Neural progenitor cell (in vitro differentiated cells): ENCODE measurements around the gene ZNF280A. TPM values are rescaled to one million over a fixed set of nuclear protein-coding genes. Genes with fewer than 3 reads are reported as not detected.

Source experiments
- DNase-seq: peaks from one replicate; pipeline ENCODE4 v3.0.0-alpha.2; 2016; ENCODE audit warnings: low spot score
- H2AFZ ChIP-seq: fragments of 200-600 bp; sonication (generic); replicated peaks from 2 replicates; pipeline ENCODE4 v1.6.1; 2016; ENCODE audit warnings: antibody characterized with exemption
- H3F3A ChIP-seq: fragments of 200-600 bp; sonication (generic); 2 replicates; pipeline ENCODE4 v1.6.1; 2016; ENCODE audit warnings: antibody characterized with exemption, low read depth
- H3K27ac ChIP-seq: fragments of 200-600 bp; sonication (generic); 2 replicates; pipeline ENCODE4 v1.5.1; 2016; ENCODE audit warnings: mild to moderate bottlenecking
- H3K27me3 ChIP-seq: fragments of 200-600 bp; sonication (generic); 2 replicates; pipeline ENCODE4 v1.6.1; 2016; ENCODE audit warnings: mild to moderate bottlenecking, moderate library complexity
- H3K36me3 ChIP-seq: fragments of 200-600 bp; sonication (generic); 2 replicates; pipeline ENCODE4 v1.5.1; 2016
- H3K4me1 ChIP-seq: fragments of 200-600 bp; sonication (generic); 2 replicates; pipeline ENCODE4 v1.6.1; 2016; ENCODE audit warnings: mixed run types
- H3K4me2 ChIP-seq: fragments of 200-600 bp; sonication (generic); 2 replicates; pipeline ENCODE4 v1.6.1; 2016
- H3K4me3 ChIP-seq: fragments of 200-600 bp; sonication (generic); 2 replicates; pipeline ENCODE4 v1.5.1; 2016
- H3K79me2 ChIP-seq: fragments of 200-600 bp; sonication (generic); 2 replicates; pipeline ENCODE4 v1.6.1; 2016; ENCODE audit warnings: low read depth
- H3K9ac ChIP-seq: fragments of 200-600 bp; sonication (generic); 2 replicates; pipeline ENCODE4 v1.6.1; 2016
- H3K9me3 ChIP-seq: fragments of 200-600 bp; sonication (generic); 2 replicates; pipeline ENCODE4 v1.5.1; 2016; ENCODE audit warnings: low read depth
- H4K20me1 ChIP-seq: fragments of 200-600 bp; sonication (generic); 2 replicates; pipeline ENCODE4 v1.6.1; 2016; ENCODE audit warnings: low read depth
- H3K27ac Mint-ChIP-seq: 3 replicates; pipeline ENCODE4 v1.8.0; 2021; ENCODE audit warnings: mixed read lengths
- H3K27me3 Mint-ChIP-seq: 2 replicates; pipeline ENCODE4 v1.8.0; 2022; ENCODE audit warnings: low read depth, mild to moderate bottlenecking, inconsistent platforms, moderate library complexity, mixed read lengths; ENCODE audit not compliant: insufficient read depth
- H3K36me3 Mint-ChIP-seq: 3 replicates; pipeline ENCODE4 v1.8.0; 2021; ENCODE audit warnings: mixed read lengths
- H3K4me1 Mint-ChIP-seq: 3 replicates; pipeline ENCODE4 v1.8.0; 2021; ENCODE audit warnings: mixed read lengths
- H3K4me3 Mint-ChIP-seq: 3 replicates; pipeline ENCODE4 v1.8.0; 2021; ENCODE audit warnings: mild to moderate bottlenecking, moderate library complexity, mixed read lengths
- H3K9me3 Mint-ChIP-seq: 3 replicates; pipeline ENCODE4 v1.8.0; 2020; ENCODE audit warnings: mixed read lengths
- EZH2 ChIP-seq: fragments of 200-600 bp; sonication (generic); IDR thresholded peaks from 2 replicates; pipeline ENCODE4 v1.6.1; 2017; ENCODE audit warnings: antibody characterized with exemption, mild to moderate bottlenecking, moderate library complexity
- EZH2phosphoT487 ChIP-seq: fragments of 200-600 bp; sonication (generic); IDR thresholded peaks from 2 replicates; pipeline ENCODE4 v1.6.1; 2017; ENCODE audit warnings: antibody characterized with exemption
- total RNA-seq: library from RNA; depleted of rRNA; stranded (reverse); fragments of >200 nt; gene quantifications from 2 replicates; pipeline ENCODE4 v1.2.3, GENCODE V29; 2015; ENCODE audit warnings: low replicate concordance
- TF ChIP-seq, protein P1 (sequence below): fragments of 200-600 bp; sonication (generic); IDR thresholded peaks from 2 replicates; pipeline ENCODE4 v1.5.1; 2017; ENCODE audit warnings: antibody characterized with exemption, mild to moderate bottlenecking

The ZNF280A gene
- total RNA-seq, 1 donor from 2014 or later: 3.7 TPM

DNA sequence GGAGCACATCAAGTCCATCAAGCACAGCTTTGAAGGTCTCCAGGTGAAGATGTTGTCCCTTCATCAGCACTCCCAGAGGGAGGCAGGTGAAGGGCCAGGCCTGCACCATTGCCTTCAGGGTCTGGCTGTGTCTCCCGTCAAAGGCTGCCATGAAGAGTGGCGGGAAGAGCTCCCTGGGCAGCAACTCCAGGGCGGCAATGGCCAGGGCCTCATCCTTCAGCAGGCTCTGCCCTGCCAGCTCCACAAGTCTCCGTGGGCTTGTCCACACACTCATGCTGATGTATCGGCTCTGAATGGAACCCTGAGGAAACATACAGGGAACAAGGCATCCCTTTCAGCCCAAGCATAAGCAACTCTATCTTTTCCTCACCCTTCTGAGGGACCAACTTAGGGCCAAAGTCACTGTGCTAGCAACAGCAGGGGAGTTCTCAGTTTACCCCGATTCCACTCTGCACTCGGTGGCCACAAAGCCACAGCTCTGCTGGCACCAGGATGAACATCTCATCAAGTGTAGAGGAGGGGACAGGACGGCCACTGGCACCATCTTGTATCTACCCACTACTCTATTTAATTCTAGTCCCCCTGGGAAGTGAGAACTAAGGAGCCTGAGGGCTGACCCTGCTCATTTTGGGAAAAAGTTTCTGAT is 30.8 kb upstream of the ZNF280A start:
- H3F3A ChIP-seq: no peaks in the 10 kb centered on the region
- H3K4me1 ChIP-seq: no peaks in the 10 kb centered on the region
- no peak for DNase-seq
- H3K36me3 ChIP-seq: no peaks in the 10 kb centered on the region
- H3K27me3 ChIP-seq: peaks cover 99% of the 10 kb centered on the region
- H3K9ac ChIP-seq: no peak overlapping the region
- no peak overlapping the region for H2AFZ ChIP-seq
- Mint-ChIP-seq H3K36me3 (no peaks in the 10 kb centered on the region), H3K27ac (no peak overlapping the region), H3K9me3 (no peaks in the 10 kb centered on the region), H3K4me3 (no peak overlapping the region), H3K27me3 (peaks cover 8% of the 10 kb centered on the region), H3K4me1 (no peaks in the 10 kb centered on the region)
- H3K27ac ChIP-seq: no peak overlapping the region
- no peak overlapping the region for H3K4me3 ChIP-seq
- TF ChIP-seq, protein P1, sequence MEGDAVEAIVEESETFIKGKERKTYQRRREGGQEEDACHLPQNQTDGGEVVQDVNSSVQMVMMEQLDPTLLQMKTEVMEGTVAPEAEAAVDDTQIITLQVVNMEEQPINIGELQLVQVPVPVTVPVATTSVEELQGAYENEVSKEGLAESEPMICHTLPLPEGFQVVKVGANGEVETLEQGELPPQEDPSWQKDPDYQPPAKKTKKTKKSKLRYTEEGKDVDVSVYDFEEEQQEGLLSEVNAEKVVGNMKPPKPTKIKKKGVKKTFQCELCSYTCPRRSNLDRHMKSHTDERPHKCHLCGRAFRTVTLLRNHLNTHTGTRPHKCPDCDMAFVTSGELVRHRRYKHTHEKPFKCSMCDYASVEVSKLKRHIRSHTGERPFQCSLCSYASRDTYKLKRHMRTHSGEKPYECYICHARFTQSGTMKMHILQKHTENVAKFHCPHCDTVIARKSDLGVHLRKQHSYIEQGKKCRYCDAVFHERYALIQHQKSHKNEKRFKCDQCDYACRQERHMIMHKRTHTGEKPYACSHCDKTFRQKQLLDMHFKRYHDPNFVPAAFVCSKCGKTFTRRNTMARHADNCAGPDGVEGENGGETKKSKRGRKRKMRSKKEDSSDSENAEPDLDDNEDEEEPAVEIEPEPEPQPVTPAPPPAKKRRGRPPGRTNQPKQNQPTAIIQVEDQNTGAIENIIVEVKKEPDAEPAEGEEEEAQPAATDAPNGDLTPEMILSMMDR: no peak
- no peak for TF ChIP-seq EZH2
- no peak for TF ChIP-seq EZH2phosphoT487
- H3K4me2 ChIP-seq: no peak overlapping the region
- no peaks in the 10 kb centered on the region for H3K9me3 ChIP-seq
- no peaks in the 10 kb centered on the region for H3K79me2 ChIP-seq
- H4K20me1 ChIP-seq: no peaks in the 10 kb centered on the region

DNA sequence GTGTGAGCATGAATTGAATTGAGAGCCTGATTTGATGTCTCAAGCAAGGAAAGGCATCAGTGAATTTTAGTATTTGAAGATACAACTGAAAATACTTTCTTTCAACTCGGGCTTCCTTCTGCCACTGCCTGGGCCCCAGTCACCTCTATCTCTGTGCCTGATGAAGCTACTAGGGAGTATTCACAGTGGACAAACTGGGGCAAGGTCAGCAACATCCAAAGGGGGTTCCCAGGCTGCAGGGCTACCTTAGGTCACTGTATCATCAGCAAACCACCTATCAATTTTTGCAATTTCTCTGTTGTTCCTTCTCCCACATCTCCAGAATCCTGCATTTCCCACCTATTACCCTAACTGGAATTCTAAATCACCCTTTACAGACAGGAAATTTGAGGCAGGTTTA is 28.8 kb upstream of the ZNF280A start:
- H3K4me3 Mint-ChIP-seq: no peak overlapping the region
- no peak for TF ChIP-seq EZH2phosphoT487
- no peak for TF ChIP-seq EZH2
- TF ChIP-seq, protein P1: no peak
- H3K36me3 Mint-ChIP-seq: no peaks in the 10 kb centered on the region
- no peak overlapping the region for H3K27ac ChIP-seq
- no peak overlapping the region for H3K4me3 ChIP-seq
- no peaks in the 10 kb centered on the region for H3K36me3 ChIP-seq
- peaks cover 100% of the 10 kb centered on the region for H3K27me3 ChIP-seq
- H3K9me3 Mint-ChIP-seq: no peaks in the 10 kb centered on the region
- no peaks in the 10 kb centered on the region for H3K9me3 ChIP-seq
- H3K4me2 ChIP-seq: no peak overlapping the region
- no peaks in the 10 kb centered on the region for H3K4me1 ChIP-seq
- H2AFZ ChIP-seq: no peak overlapping the region
- no peaks in the 10 kb centered on the region for H4K20me1 ChIP-seq
- no peak for DNase-seq
- no peaks in the 10 kb centered on the region for H3K4me1 Mint-ChIP-seq
- no peak overlapping the region for H3K27ac Mint-ChIP-seq
- H3K79me2 ChIP-seq: no peaks in the 10 kb centered on the region
- no peak overlapping the region for H3K9ac ChIP-seq
- no peaks in the 10 kb centered on the region for H3F3A ChIP-seq
- peaks cover 6% of the 10 kb centered on the region for H3K27me3 Mint-ChIP-seq

DNA sequence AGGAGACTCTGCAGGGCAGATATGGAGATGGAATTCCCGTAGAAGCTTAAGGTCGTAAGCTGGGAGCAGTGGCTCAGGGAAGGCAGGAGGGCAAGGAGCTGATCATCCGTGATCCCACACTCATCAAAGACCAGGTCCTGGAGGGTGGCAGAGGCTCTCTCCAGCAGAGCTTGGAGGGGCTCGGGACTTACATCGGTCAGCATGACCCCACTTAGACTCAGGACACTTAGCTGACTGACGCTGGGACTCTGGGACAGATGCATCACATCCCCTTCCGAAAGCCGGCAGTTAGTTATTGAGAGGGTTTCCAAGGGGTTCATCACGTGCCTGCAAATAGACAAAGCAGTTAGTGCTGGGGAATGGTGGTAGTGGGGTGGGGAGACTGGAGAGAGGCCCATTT is 28.2 kb upstream of the ZNF280A start:
- Mint-ChIP-seq H3K27me3 (peaks cover 5% of the 10 kb centered on the region), H3K9me3 (no peaks in the 10 kb centered on the region), H3K27ac (no peak overlapping the region), H3K36me3 (no peaks in the 10 kb centered on the region), H3K4me3 (no peak overlapping the region), H3K4me1 (no peaks in the 10 kb centered on the region)
- H3K9ac ChIP-seq: no peak overlapping the region
- H3K27ac ChIP-seq: no peak overlapping the region
- DNase-seq: no peak
- H3K27me3 ChIP-seq: peaks cover 100% of the 10 kb centered on the region
- H3K4me3 ChIP-seq: no peak overlapping the region
- no peak overlapping the region for H3K4me2 ChIP-seq
- H3K36me3 ChIP-seq: no peaks in the 10 kb centered on the region
- no peaks in the 10 kb centered on the region for H4K20me1 ChIP-seq
- no peaks in the 10 kb centered on the region for H3F3A ChIP-seq
- TF ChIP-seq EZH2phosphoT487 (no peak), EZH2 (no peak)
- TF ChIP-seq, protein P1: no peak
- H3K9me3 ChIP-seq: no peaks in the 10 kb centered on the region
- H2AFZ ChIP-seq: no peak overlapping the region
- no peaks in the 10 kb centered on the region for H3K4me1 ChIP-seq
- H3K79me2 ChIP-seq: no peaks in the 10 kb centered on the region
